ENCODE results near the gene CHD1. TPM values are rescaled to one million over a fixed set of nuclear protein-coding genes. Genes with fewer than 3 reads are reported as not detected.

CHD1 gene
- total and polyA plus RNA-seq, 2 donors (not counting 1 experiment from before 2014, with no cell fraction given) = 18.2 to 48.4 TPM

DNA sequence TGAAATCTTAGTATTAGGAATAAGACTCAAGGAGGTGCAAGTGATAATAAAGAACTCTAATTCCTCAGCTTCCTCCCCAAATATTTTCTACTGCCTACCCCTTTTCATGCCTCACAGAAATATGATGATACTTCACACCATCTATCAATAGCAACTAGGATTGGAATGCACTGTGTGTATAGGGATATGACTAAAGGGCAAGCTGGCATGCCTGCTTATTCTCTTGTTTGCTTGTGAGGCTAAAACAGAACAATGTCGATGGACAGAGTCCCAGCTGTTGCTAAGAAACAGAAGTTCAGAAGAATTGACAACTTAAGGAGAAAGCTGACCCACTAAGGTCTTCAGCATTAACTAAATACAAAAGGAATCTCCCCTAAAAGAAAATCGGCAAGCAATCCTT lies 9.7 kb upstream of the CHD1 start:
- Histone ChIP-seq H3K27ac (ENCODE audit: insufficient read depth, low read length) (no peak overlapping the region), H3K4me3 (replicated peaks in 1 of 4; ENCODE audit: control extremely low read depth in 1 of 4, insufficient read depth in 1 of 4, low read depth in 3 of 4, low read length in 4 of 4) (no peak overlapping the region), H3K4me2 (ENCODE audit: extremely low read depth, insufficient read depth, low read length) (peak overlapping the region; percentile 48), H3K4me1 (ENCODE audit: control insufficient read depth, extremely low read depth, insufficient read depth, low read length) (peaks cover 5% of the 10 kb centered on the region), H3K9me3 (ENCODE audit: control insufficient read depth, insufficient read depth, low read depth, low read length) (no peaks in the 10 kb centered on the region), H3K79me2 (ENCODE audit: control insufficient read depth, insufficient read depth, low read length) (no peaks in the 10 kb centered on the region), H3K27me3 (ENCODE audit: control insufficient read depth, insufficient read depth, low read length) (no peaks in the 10 kb centered on the region), H3K36me3 (ENCODE audit: control insufficient read depth, insufficient read depth, low read length) (no peaks in the 10 kb centered on the region), H4K20me1 (ENCODE audit: control insufficient read depth, extremely low read depth, insufficient read depth, low read length) (no peaks in the 10 kb centered on the region), H3K9ac (ENCODE audit: insufficient read depth, low read length) (no peak overlapping the region), H2AFZ (ENCODE audit: low read length) (no peak overlapping the region)
- TF ChIP-seq, protein P1, sequence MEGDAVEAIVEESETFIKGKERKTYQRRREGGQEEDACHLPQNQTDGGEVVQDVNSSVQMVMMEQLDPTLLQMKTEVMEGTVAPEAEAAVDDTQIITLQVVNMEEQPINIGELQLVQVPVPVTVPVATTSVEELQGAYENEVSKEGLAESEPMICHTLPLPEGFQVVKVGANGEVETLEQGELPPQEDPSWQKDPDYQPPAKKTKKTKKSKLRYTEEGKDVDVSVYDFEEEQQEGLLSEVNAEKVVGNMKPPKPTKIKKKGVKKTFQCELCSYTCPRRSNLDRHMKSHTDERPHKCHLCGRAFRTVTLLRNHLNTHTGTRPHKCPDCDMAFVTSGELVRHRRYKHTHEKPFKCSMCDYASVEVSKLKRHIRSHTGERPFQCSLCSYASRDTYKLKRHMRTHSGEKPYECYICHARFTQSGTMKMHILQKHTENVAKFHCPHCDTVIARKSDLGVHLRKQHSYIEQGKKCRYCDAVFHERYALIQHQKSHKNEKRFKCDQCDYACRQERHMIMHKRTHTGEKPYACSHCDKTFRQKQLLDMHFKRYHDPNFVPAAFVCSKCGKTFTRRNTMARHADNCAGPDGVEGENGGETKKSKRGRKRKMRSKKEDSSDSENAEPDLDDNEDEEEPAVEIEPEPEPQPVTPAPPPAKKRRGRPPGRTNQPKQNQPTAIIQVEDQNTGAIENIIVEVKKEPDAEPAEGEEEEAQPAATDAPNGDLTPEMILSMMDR (conservative IDR thresholded peaks at IDR 0.05 in 1 of 2, IDR thresholded peaks at IDR 0.05 in 1 of 2; ENCODE audit: low read depth in 1 of 2, low read length in 2 of 2) = no peak
- TF ChIP-seq EZH2 (IDR thresholded peaks at IDR 0.05; ENCODE audit: low read length, missing control alignments) = no peak
- DNase-seq (ENCODE audit: low read depth in 2 of 2) = peak; percentile 24 to 62

DNA sequence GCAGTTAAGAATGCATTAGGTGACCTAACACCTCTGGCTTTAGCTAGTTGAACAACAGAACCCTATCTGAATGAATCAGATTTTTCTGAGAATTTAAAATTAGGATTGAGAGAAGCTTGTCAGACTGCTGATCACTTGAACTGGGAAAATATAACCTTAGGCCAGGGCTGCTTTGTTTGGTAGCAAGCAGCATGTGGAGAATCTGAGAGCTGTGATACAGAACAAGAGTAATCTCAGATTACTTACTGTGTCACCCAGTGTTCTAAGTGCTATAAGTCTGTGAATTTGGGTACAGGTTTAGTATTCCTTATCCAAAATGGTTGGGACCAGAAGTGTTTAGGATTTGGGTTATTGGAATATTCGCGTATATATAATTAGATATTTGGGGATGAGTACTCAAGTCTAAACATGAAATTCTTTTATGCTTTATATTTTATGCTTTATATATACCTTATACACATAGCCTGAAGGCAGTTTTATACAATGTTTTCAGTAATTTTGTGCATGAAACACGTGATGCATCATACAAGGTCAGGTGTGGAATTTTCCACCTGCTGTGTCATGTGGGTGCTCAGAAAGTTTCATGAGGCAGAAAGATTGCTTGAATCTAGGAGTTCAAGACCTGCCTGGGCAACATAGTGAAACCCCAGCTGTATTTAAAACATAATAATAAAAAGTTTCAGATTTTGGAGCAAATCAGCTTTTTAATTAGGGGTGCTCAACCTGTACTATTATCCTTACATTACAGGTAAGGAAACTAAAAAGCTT lies 8.3 kb upstream of the CHD1 start:
- no peak overlapping the region for H3K9ac ChIP-seq (ENCODE audit: insufficient read depth, low read length)
- no peak overlapping the region for H3K4me3 ChIP-seq (replicated peaks in 1 of 4; ENCODE audit: control extremely low read depth in 1 of 4, insufficient read depth in 1 of 4, low read depth in 3 of 4, low read length in 4 of 4)
- no peaks in the 10 kb centered on the region for H3K27me3 ChIP-seq (ENCODE audit: control insufficient read depth, insufficient read depth, low read length)
- H3K27ac ChIP-seq (ENCODE audit: insufficient read depth, low read length) = no peak overlapping the region
- H3K9me3 ChIP-seq (ENCODE audit: control insufficient read depth, insufficient read depth, low read depth, low read length) = no peaks in the 10 kb centered on the region
- H3K4me1 ChIP-seq (ENCODE audit: control insufficient read depth, extremely low read depth, insufficient read depth, low read length) = peaks cover 5% of the 10 kb centered on the region
- no peaks in the 10 kb centered on the region for H3K79me2 ChIP-seq (ENCODE audit: control insufficient read depth, insufficient read depth, low read length)
- H3K4me2 ChIP-seq (ENCODE audit: extremely low read depth, insufficient read depth, low read length) = no peak overlapping the region
- H4K20me1 ChIP-seq (ENCODE audit: control insufficient read depth, extremely low read depth, insufficient read depth, low read length) = no peaks in the 10 kb centered on the region
- TF ChIP-seq, protein P1 (conservative IDR thresholded peaks at IDR 0.05 in 1 of 2, IDR thresholded peaks at IDR 0.05 in 1 of 2; ENCODE audit: low read depth in 1 of 2, low read length in 2 of 2) = no peak
- no peak for TF ChIP-seq EZH2 (IDR thresholded peaks at IDR 0.05; ENCODE audit: low read length, missing control alignments)
- no peak overlapping the region for H2AFZ ChIP-seq (ENCODE audit: low read length)
- no peaks in the 10 kb centered on the region for H3K36me3 ChIP-seq (ENCODE audit: control insufficient read depth, insufficient read depth, low read length)
- DNase-seq (ENCODE audit: low read depth in 2 of 2) = peak in 1 of 2 donors; percentile 20

DNA sequence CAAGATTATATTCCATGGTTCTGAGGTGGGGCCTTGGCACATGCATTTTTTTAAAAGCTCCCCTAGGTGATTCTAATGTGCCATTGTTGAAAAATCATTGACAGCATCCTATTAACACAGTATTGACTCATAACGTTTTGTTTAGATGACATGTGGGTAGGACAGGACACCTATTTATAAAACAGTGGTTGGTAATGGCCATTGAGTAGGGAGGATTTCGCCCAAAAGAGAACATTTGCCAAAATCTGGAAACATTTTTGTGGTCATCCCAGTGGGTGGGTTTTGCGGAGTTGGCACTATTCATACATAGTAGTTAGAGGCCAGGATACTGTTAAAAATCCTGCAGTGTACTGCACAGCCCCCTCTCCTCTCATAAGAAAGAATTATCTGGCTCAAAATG lies 6.4 kb upstream of the CHD1 start:
- H2AFZ ChIP-seq (ENCODE audit: low read length) = no peak overlapping the region
- DNase-seq (ENCODE audit: low read depth in 2 of 2) = peak in 1 of 2 donors; percentile 59
- H3K4me1 ChIP-seq (ENCODE audit: control insufficient read depth, extremely low read depth, insufficient read depth, low read length) = no peaks in the 10 kb centered on the region
- no peak overlapping the region for H3K4me2 ChIP-seq (ENCODE audit: extremely low read depth, insufficient read depth, low read length)
- H3K79me2 ChIP-seq (ENCODE audit: control insufficient read depth, insufficient read depth, low read length) = peaks cover 15% of the 10 kb centered on the region
- H3K9ac ChIP-seq (ENCODE audit: insufficient read depth, low read length) = no peak overlapping the region
- no peak overlapping the region for H3K27ac ChIP-seq (ENCODE audit: insufficient read depth, low read length)
- H3K36me3 ChIP-seq (ENCODE audit: control insufficient read depth, insufficient read depth, low read length) = no peaks in the 10 kb centered on the region
- TF ChIP-seq, protein P1 (conservative IDR thresholded peaks at IDR 0.05 in 1 of 2, IDR thresholded peaks at IDR 0.05 in 1 of 2; ENCODE audit: low read depth in 1 of 2, low read length in 2 of 2) = no peak
- no peak for TF ChIP-seq EZH2 (IDR thresholded peaks at IDR 0.05; ENCODE audit: low read length, missing control alignments)
- H3K9me3 ChIP-seq (ENCODE audit: control insufficient read depth, insufficient read depth, low read depth, low read length) = no peaks in the 10 kb centered on the region
- no peak overlapping the region for H3K4me3 ChIP-seq (replicated peaks in 1 of 4; ENCODE audit: control extremely low read depth in 1 of 4, insufficient read depth in 1 of 4, low read depth in 3 of 4, low read length in 4 of 4)
- H4K20me1 ChIP-seq (ENCODE audit: control insufficient read depth, extremely low read depth, insufficient read depth, low read length) = no peaks in the 10 kb centered on the region
- H3K27me3 ChIP-seq (ENCODE audit: control insufficient read depth, insufficient read depth, low read length) = no peaks in the 10 kb centered on the region
